Measurements from ENCODE around the gene VWA3A.

GRCh38 chr16:22205577-22206012 lies 113.3 kb downstream of the VWA3A start:
- TF ChIP-seq EP300 (IDR thresholded peaks at IDR 0.05) (no peak), CTCF (IDR thresholded peaks at IDR 0.05) (no peak)

Measured in stomach (tissue), 4 donors.